ENCODE data around the gene GPR68. TPM values are rescaled to one million over a fixed set of nuclear protein-coding genes. Genes with fewer than 3 reads are reported as not detected.
"Not testable (repeated sequence)": the region's sequence is repeated elsewhere in the genome, so short reads cannot be mapped to it uniquely, and the experiment has no call there.

GPR68 gene
- total RNA-seq, 1 donor from 2014 or later, result 0.58 TPM

DNA sequence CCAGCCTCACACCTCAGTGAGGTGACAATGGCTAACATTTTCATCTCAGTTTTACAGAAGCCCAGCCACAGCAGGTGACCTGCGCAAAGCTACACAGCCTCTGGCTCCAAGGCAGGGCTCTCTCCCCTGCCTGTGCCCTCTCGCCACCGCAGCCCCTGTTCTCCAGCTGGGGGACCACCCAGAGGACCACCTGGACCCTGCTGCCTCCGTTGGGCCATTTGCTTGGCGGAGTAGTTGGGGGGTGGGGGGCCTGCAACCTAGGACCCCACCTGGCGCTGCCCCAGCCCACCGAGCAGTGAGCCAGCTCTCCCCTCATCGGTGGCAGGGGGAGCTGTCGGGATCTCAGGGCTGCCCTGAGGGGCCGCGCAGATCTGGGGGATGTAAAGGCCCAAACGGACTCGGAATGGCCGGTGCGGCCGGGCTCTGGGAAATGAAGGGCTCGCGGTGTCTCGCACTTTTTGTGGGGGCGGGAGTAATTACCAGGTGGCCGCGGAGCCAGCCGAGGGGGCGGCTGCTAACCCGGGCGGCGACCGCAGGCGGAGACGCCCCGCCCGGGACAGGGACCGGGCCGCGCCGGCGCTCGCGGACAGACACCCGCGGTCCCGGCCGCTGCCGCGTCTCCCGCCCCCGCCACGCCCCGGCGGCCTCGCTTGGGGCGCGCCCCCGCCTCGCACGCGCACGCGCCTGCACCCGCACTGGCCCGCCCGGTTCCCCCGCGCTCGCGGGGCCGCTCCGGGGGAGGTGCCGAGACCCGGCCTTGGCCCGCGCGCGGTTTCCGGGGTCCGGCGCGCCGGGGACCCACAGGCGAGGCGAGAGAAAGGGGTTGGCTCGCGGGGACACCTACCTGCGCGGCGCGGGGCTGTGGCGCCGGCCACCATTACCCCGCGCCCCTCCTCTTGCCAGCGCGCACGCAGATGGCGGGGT is 8.6 kb upstream of the GPR68 start:
- H3K4me3 Mint-ChIP-seq, result peak overlapping the region; percentile 87
- TF ChIP-seq, protein P1, sequence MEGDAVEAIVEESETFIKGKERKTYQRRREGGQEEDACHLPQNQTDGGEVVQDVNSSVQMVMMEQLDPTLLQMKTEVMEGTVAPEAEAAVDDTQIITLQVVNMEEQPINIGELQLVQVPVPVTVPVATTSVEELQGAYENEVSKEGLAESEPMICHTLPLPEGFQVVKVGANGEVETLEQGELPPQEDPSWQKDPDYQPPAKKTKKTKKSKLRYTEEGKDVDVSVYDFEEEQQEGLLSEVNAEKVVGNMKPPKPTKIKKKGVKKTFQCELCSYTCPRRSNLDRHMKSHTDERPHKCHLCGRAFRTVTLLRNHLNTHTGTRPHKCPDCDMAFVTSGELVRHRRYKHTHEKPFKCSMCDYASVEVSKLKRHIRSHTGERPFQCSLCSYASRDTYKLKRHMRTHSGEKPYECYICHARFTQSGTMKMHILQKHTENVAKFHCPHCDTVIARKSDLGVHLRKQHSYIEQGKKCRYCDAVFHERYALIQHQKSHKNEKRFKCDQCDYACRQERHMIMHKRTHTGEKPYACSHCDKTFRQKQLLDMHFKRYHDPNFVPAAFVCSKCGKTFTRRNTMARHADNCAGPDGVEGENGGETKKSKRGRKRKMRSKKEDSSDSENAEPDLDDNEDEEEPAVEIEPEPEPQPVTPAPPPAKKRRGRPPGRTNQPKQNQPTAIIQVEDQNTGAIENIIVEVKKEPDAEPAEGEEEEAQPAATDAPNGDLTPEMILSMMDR (conservative IDR thresholded peaks at IDR 0.05), result peak; percentile 53
- DNase-seq (ENCODE audit: extremely low spot score, unreplicated experiment), result no peak
- H3K27ac Mint-ChIP-seq, result no peak overlapping the region
- H3K9me3 Mint-ChIP-seq, result no peaks in the 10 kb centered on the region
- no peaks in the 10 kb centered on the region for H3K36me3 Mint-ChIP-seq
- peaks cover 31% of the 10 kb centered on the region for H3K4me1 Mint-ChIP-seq (ENCODE audit: unreplicated experiment)
- peaks cover 34% of the 10 kb centered on the region for H3K27me3 Mint-ChIP-seq

DNA sequence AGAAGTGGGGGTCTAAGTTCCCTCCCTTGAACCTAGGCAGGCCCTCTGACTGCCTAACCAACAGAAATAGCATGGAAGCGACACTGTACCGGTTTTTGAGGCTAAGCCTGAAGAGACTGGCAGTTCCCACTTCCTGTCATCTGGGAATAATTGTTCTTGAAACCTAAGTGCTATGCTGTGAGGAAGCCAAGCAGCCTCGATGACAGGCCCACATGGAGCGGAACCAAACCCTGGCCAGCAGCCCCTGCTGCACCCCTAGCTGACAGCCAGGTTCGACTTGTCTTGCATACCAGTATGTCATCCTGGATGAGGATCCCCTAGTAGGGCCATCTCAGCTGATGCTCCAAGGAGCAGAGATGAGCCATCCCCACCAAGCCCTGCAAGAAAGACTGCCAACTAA is 6.4 kb upstream of the GPR68 start:
- Mint-ChIP-seq H3K9me3 (peaks cover 5% of the 10 kb centered on the region), H3K36me3 (no peaks in the 10 kb centered on the region), H3K27me3 (peaks cover 23% of the 10 kb centered on the region), H3K27ac (peak overlapping the region; percentile 70), H3K4me1 (ENCODE audit: unreplicated experiment) (peaks cover 17% of the 10 kb centered on the region), H3K4me3 (peak overlapping the region; percentile 64)
- DNase-seq (ENCODE audit: extremely low spot score, unreplicated experiment), result no peak
- TF ChIP-seq, protein P1 (conservative IDR thresholded peaks at IDR 0.05), result no peak

DNA sequence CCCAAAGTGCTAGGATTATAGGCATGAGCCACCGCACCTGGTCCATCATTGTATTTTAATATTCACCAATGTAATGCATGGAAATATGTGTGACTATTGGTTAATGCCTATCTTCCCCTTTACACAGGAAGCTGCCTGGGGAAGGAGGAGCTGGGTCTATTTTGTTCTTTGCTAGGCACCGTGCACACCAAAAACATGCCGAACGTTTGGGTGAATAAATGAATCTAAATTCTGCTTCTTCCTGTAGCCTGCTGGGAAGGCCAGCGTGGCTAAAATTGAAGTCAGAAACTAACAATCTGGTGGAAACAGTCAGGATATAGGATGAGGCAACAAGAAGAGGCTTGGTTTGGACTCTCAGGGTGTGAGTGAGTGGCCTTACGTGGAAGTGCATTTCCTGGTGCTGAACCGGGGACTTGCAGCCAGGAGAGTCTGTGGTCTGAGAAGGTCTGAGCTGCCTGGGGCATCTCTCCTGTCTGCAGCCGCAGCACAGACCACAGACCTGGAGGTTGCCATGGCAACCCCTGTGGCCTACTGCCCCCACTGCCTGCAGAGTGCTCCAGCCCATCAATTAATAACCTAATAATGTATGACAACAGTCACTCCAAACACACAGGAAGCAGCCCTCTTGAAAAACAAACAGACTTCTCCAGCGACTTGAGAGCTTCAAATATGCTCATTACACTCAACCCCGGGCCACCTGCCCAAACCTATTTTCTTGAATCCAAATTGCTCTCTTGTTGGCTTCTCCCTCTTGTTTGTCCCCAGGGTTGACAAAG is 5.5 kb upstream of the GPR68 start:
- H3K4me1 Mint-ChIP-seq (ENCODE audit: unreplicated experiment), result peaks cover 17% of the 10 kb centered on the region
- H3K4me3 Mint-ChIP-seq, result peak overlapping the region; percentile 64
- peak overlapping the region; percentile 70 for H3K27ac Mint-ChIP-seq
- H3K36me3 Mint-ChIP-seq, result no peaks in the 10 kb centered on the region
- TF ChIP-seq, protein P1 (conservative IDR thresholded peaks at IDR 0.05), result peak; percentile 32
- peaks cover 5% of the 10 kb centered on the region for H3K9me3 Mint-ChIP-seq
- no peak for DNase-seq (ENCODE audit: extremely low spot score, unreplicated experiment)
- peaks cover 20% of the 10 kb centered on the region for H3K27me3 Mint-ChIP-seq

DNA sequence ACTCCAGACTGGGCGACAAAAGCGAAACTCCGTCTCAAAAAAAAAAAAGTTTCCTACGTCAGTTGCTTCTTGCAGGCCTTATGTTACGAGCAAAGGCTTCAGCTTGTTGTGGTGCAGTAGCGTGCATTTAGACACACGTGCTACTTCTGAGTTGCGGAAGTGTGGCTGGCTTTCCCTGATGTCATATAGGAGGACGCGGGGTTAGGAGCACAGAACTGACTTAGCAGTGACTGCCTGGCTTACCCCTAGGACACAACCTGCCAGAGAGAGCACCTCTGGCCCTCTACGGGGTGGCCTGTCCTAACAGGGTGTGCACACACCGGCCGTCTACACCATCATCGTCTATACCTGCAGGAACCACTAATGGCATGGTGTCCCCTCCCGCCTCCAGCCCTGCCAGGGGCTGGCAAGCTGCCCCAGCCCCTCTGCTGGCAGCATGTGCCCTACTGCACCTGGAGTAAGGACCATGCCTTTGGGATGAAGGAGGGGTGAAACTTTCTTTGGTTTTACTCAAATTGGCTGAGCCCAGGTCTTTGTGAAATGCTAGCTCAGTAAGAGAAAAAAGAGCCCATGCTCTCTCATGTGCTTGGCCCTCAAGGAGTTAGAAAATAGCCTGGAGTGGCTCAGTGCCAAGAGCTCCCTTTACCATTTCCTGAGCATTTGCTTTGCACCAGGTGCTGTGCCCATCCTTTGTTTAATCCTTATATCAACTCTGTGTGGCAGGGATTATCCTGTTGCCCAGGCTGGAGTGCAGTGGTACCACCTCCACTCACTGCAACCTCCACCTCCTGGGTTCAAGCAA is 1.7 kb upstream of the GPR68 start:
- no peak overlapping the region for H3K4me3 Mint-ChIP-seq
- H3K27ac Mint-ChIP-seq, result no peak overlapping the region
- peaks cover 5% of the 10 kb centered on the region for H3K9me3 Mint-ChIP-seq
- TF ChIP-seq, protein P1 (conservative IDR thresholded peaks at IDR 0.05), result no peak
- H3K36me3 Mint-ChIP-seq, result peaks cover 4% of the 10 kb centered on the region
- no peak for DNase-seq (ENCODE audit: extremely low spot score, unreplicated experiment)
- peaks cover 15% of the 10 kb centered on the region for H3K27me3 Mint-ChIP-seq
- peaks cover 17% of the 10 kb centered on the region for H3K4me1 Mint-ChIP-seq (ENCODE audit: unreplicated experiment)

DNA sequence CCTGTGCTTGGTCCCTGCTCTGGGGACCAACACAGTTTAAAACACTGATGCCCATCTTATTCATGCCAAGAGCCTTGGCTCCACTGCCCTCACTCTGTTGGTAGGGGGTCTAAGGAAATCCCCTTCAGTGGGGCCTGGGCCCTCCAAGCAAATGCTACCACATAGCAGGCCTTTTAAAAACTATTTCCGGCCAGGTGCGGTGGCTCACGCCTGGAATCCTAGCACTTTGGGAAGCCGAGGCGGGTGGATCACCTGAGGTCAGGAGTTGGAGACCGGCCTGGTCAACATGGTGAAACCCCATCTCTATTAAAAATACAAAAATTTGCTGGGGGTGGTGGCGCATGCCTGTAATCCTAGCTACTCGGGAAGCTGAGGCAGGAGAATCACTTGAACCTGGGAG is 1.1 kb upstream of the GPR68 start:
- Mint-ChIP-seq H3K4me1 (ENCODE audit: unreplicated experiment) (peaks cover 12% of the 10 kb centered on the region), H3K27me3 (peaks cover 15% of the 10 kb centered on the region)
- H3K9me3 Mint-ChIP-seq; DNase-seq (ENCODE audit: extremely low spot score, unreplicated experiment); H3K36me3 Mint-ChIP-seq; H3K27ac Mint-ChIP-seq; H3K4me3 Mint-ChIP-seq: not testable (repeated sequence)

All from type B pancreatic cell (in vitro differentiated cells).